Ishikawa (cell line): ENCODE measurements around the gene ADAP1.
A peak's percentile ranks its signal among the peaks of the same experiment; 100 is the strongest.

ENCODE experiments used
- CEBPB ChIP-seq: IDR thresholded peaks from 2 replicates; pipeline ENCODE4 v1.6.1; 2012
- CREB1 ChIP-seq: IDR thresholded peaks from 2 replicates; pipeline ENCODE4 v1.6.1; 2012; ENCODE audit warnings: low read depth
- EGR1 ChIP-seq: IDR thresholded peaks from 2 replicates; pipeline ENCODE4 v1.6.1; 2012
- EP300 ChIP-seq: IDR thresholded peaks from 2 replicates; pipeline ENCODE4 v1.6.1; 2012; ENCODE audit warnings: borderline replicate concordance
- FOXM1 ChIP-seq: IDR thresholded peaks from 2 replicates; pipeline ENCODE4 v1.6.1; 2012; ENCODE audit warnings: low read depth, borderline replicate concordance
- MAX ChIP-seq: IDR thresholded peaks from 2 replicates; pipeline ENCODE4 v1.6.1; 2012
- NFIC ChIP-seq: IDR thresholded peaks from 2 replicates; pipeline ENCODE4 v1.6.1; 2012
- RAD21 ChIP-seq: IDR thresholded peaks from 2 replicates; pipeline ENCODE4 v1.6.1; 2012; ENCODE audit warnings: low read depth
- TAF1 ChIP-seq: IDR thresholded peaks from 2 replicates; pipeline ENCODE4 v1.6.1; 2012; ENCODE audit warnings: low read depth, mild to moderate bottlenecking
- TCF12 ChIP-seq: IDR thresholded peaks from 2 replicates; pipeline ENCODE4 v1.6.1; 2012; ENCODE audit warnings: low read depth
- TEAD4 ChIP-seq: IDR thresholded peaks from 2 replicates; pipeline ENCODE4 v1.6.1; 2012
- YY1 ChIP-seq: IDR thresholded peaks from 2 replicates; pipeline ENCODE4 v1.6.1; 2012; ENCODE audit warnings: low read depth
- ZBTB7A ChIP-seq: IDR thresholded peaks from 2 replicates; pipeline ENCODE4 v1.6.1; 2012; ENCODE audit warnings: low read depth
- TF ChIP-seq, protein P1 (sequence below): IDR thresholded peaks from 2 replicates; pipeline ENCODE4 v1.6.1; 2012
- TF ChIP-seq, protein P2 (sequence below): IDR thresholded peaks from 2 replicates; pipeline ENCODE4 v1.6.1; 2012; ENCODE audit warnings: low read depth, mild to moderate bottlenecking

The ADAP1 gene

GRCh38 chr7:869348-869747 is 85.1 kb downstream of the ADAP1 start:
- TF ChIP-seq YY1 (no peak), NFIC (no peak), FOXM1 (no peak), TAF1 (no peak), EGR1 (no peak), CEBPB (no peak), ZBTB7A (no peak), CREB1 (no peak), TEAD4 (no peak), EP300 (no peak), MAX (no peak), TCF12 (no peak), RAD21 (no peak)
- TF ChIP-seq, protein P1, sequence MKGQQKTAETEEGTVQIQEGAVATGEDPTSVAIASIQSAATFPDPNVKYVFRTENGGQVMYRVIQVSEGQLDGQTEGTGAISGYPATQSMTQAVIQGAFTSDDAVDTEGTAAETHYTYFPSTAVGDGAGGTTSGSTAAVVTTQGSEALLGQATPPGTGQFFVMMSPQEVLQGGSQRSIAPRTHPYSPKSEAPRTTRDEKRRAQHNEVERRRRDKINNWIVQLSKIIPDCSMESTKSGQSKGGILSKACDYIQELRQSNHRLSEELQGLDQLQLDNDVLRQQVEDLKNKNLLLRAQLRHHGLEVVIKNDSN, result no peak
- TF ChIP-seq, protein P2, sequence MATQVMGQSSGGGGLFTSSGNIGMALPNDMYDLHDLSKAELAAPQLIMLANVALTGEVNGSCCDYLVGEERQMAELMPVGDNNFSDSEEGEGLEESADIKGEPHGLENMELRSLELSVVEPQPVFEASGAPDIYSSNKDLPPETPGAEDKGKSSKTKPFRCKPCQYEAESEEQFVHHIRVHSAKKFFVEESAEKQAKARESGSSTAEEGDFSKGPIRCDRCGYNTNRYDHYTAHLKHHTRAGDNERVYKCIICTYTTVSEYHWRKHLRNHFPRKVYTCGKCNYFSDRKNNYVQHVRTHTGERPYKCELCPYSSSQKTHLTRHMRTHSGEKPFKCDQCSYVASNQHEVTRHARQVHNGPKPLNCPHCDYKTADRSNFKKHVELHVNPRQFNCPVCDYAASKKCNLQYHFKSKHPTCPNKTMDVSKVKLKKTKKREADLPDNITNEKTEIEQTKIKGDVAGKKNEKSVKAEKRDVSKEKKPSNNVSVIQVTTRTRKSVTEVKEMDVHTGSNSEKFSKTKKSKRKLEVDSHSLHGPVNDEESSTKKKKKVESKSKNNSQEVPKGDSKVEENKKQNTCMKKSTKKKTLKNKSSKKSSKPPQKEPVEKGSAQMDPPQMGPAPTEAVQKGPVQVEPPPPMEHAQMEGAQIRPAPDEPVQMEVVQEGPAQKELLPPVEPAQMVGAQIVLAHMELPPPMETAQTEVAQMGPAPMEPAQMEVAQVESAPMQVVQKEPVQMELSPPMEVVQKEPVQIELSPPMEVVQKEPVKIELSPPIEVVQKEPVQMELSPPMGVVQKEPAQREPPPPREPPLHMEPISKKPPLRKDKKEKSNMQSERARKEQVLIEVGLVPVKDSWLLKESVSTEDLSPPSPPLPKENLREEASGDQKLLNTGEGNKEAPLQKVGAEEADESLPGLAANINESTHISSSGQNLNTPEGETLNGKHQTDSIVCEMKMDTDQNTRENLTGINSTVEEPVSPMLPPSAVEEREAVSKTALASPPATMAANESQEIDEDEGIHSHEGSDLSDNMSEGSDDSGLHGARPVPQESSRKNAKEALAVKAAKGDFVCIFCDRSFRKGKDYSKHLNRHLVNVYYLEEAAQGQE, result no peak

GRCh38 chr7:868189-868486 is 86.3 kb downstream of the ADAP1 start:
- no peak for TF ChIP-seq TEAD4
- no peak for TF ChIP-seq EP300
- no peak for TF ChIP-seq MAX
- no peak for TF ChIP-seq CEBPB
- no peak for TF ChIP-seq RAD21
- TF ChIP-seq CREB1, result no peak
- TF ChIP-seq, protein P2, result no peak
- no peak for TF ChIP-seq ZBTB7A

- TF ChIP-seq YY1, result no peak
- peak; percentile 57; the same call in 1 of the 2 replicates for TF ChIP-seq TEAD4
- TF ChIP-seq RAD21, result peak; percentile 8; the same call in 1 of the 2 replicates
- TF ChIP-seq, protein P2, result no peak
- TF ChIP-seq EGR1, result no peak
- TF ChIP-seq MAX, result peak; percentile 61
Observed at GRCh38 chr7:867406-868188, 86.9 kb downstream of the ADAP1 start.

DNA sequence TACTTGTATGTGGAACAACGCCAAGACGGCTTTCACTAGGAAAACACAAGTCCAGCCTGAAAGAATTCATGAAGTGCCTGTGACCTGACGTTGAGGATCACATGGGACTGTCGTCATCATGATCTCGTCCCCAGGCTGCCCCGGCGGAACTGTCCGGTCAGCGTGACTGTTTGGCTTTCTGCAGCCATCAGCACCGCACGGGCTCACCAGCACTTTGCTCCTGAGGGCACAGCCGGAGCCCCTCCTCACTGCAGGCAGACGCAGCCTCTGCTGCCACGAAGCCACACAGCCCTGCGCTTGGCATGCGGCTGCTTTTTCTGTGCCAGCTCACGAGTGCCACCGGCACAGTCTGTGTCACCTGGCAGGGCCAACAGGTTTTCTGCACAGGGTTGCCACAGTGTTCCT is 87.5 kb downstream of the ADAP1 start:
- TF ChIP-seq CREB1 (no peak), NFIC (no peak), ZBTB7A (no peak), EGR1 (no peak)
- TF ChIP-seq, protein P1, result no peak
- TF ChIP-seq, protein P2, result no peak
